Activated T-helper 1 cell treated with anti-CD3 and anti-CD28 coated beads, Interleukin-2, amount 50 U/mL, for 16 hours (primary cell): ENCODE data around the gene PAFAH1B1.
"Not testable (repeated sequence)": the region's sequence is repeated elsewhere in the genome, so short reads cannot be mapped to it uniquely, and the experiment has no call there.

Source experiments
- DNase-seq, 2 donors: peaks; one replicate each; pipeline ENCODE4 v3.0.0-alpha.2; 2020; ENCODE audit warnings: low read depth in 1 of 2, low spot score in 1 of 2

PAFAH1B1 gene

DNA sequence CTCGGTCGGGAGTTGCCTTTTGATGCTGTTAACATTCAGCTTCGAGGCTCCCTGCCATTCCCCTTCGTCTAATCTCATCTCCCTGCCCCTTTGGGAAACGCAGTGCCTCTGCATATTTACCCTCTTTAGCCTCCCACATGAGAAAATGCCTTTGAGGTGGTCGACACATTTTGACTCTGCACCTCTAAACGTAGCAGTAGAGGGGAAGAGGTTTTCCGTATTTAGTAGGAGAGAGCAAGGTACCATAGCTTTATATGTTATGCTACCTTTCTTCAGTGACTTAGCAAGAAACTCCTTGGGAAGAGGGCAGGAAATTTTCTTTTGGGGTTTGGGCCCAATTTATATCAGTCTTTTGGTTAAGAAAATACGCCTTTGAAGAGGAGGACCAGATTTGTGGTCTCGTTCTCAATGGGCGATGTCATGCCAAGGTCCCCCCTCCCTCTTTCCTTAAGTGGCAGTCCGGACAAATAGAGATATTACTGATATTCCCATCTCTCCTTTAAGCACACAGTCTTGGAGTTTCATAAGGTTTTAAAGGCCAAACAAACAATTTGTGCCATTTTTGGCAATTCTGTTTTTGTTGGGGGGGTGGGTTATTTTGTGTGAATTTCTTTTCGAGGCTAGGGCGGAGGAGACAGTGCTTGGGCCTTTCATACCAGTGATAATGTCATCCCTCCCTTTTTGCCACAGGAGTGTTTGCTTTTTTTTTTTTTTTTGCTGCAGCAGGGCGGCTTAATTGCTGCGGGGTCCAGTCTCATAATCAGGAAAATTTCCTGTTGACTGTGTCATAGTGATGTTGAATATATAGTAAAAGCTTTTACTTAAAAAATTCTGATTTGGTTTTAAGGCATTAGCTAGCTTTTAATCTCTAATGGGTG is 1.5 kb downstream of the PAFAH1B1 start:
- DNase-seq, result no peak

DNA sequence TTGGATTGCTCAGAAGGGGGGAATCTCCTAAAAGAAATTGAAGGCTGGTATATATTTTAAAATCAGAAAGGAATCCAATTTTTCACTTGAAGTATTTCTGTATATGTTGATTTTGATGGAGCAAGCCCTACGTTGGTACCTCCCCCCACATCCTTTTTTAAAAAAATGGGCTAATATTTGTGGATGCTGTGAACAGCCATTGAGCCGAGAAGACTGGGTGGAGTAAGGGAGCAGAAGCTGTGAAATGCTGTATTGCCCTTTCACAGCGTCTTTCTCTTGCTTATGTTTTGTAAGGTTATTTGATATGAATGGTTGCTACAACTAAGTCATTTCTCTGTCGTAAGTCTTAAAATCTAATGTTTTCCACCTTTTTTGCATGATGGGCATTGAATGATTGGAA is 2.3 kb downstream of the PAFAH1B1 start:
- DNase-seq, result no peak

DNA sequence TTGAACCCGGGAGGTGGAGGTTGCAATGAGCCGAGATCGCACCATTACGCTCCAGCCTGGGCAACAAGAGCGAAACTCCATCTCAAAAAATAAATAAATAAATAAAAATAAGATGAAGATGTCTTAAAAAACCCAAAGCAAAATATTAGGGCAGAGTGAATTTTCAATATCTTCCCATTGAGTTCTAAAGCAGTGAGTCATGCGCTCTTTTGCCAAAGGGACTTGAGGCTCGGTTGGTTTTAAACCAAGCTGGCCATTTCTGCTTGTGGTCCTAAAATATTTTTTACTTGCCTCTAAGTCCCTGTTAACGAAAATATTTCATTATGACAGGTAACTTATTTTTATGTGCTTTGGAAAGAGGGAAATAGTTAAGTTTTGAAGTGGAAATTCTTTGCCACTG is 4.7 kb downstream of the PAFAH1B1 start:
- no peak for DNase-seq

DNA sequence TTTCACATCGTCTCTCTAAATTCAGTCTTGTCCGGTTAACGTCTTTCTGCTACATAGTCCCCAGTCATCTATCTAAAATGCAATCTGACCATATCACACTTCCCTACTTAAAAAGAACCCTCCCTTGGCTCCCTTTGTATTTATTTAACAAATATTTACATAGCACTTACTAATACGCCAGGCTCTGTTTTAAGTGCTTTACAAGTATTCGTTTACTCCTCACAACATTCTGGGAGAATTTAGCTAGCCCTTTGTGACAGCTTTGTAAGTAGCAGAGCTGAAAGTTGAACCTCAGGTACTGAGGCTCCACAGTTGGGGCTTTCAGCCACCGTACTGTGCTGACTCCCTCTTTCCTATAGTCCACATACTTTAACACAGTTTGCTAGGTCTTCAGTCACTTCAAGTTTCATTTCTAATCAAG is 9.2 kb downstream of the PAFAH1B1 start:
- DNase-seq, result no peak

DNA sequence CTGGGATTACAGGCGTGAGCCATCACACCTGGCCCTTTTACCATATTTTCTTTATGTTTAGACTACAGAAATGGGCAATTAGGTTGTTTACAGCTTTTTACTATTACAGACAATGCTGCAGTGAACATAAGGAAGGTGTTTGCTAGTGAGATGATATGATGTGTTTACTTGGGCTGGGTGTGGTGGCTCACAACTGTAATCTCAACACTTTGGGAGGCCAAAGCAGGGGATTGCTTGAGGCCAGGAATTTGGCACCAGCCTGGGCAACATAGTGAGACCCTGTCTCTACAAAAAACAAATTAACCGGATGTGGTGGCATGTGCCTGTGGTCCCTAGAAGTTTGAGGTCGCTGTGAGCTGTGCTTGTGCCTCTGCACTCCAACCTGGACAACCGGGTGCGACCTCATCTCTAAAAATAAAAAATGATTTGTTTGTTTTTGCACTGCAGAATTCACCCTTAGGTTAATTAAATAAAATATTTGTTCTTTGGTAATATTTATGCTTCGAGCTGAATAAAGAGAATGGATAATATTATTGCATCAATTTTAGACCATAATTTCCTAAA is 15.0 kb downstream of the PAFAH1B1 start:
- no peak for DNase-seq

DNA sequence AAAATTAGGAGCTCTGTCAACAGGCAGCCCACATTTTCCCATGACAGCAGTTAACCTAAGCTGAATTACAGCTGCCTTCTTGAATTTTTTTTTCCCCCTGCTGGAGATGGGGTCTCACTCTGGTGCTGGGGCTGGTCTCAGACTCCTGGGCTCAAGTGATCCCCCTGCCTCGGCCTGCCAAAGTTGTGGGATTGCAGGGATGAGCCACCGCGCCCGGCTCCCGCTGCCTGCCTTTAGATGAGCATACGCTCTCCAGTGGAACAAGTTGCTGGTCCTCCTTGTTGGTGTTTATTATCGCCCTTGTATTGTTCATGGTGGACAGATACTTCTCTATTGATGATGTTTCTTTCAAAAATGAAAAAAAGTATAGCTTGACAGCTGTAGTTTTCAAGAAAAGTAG is 15.6 kb downstream of the PAFAH1B1 start:
- DNase-seq, result no peak

DNA sequence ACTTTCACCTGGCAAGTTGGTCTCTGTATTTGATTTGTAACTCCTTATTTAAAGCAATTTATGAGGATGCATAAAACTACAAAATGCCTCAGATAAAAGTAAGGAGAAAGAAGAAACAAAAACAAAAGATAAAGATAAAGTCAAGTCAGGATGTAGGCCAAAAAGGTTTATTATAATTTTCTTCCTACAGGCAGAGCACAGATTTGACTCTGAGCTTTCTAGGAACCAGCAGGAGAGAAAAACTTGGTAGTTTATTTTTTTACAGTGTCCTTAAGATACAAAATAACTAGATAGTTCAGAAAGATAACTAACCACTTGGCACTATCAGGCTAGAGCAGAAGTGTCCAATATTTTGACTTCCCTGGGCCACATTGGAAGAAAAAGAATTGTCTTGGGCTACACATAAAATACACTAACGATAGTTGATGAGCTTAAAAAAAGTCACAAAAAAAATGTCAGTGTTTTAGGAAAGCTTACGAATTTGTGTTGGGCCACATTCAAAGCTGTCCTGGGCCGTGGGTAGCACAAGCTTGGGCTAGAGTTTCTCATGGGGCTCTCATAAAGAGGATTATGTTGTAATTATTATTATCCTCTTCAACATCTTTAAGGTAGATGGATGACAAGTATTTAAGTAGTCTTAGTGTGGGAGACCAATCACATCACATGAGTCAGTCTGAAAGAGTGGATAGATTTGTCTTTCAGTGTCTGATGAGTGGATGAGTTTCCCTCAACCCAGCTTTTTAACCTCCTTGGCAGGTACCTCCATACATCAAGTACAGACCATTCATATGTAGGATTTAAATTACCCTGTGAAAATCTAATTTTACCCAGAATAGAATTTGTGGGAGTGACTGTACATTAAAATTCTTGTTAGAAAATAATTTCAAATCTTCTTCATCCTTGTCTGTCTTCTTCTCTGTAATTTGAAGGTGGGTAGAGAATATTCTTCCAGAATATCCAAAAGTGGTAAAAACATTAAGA is 17.0 kb downstream of the PAFAH1B1 start:
- no peak for DNase-seq

DNA sequence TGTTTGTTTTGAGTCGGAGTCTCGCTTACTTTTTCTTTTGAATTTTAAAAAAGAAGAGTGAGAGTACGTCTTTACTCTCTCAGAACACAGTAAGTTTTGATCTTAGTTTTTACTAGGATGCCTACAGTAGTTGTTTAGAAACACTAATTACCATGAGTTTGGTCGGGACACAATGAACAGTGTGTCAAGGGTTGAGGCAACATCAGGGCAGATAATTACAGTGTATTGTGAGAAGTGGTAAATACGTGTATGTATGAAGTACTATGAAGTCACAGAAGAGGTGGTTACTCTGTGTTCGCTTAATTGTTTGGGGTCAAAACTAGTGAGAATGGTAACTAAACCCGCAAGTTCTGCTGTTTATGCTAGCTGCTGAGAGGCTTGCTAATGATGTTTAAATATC is 18.2 kb downstream of the PAFAH1B1 start:
- DNase-seq, result no peak

DNA sequence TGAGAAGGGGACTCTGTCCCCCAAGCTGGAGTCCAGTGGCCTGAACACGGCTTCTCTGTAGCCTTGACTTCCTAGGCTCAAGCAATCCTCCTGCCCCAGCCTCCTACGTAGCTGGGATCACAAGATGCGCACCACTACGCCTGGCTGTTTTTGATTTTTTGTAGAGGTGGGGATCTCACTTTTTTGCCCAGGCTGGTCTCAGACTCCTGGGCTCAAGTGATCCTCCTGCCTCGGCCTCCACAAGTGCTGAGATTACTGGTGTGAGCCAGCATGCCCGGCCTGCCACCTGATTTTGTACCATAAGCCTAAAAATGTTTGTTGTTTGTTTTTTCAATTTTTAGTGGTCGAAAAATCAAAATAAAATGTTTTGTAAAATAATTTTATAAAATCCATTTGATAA is 19.2 kb downstream of the PAFAH1B1 start:
- no peak for DNase-seq

DNA sequence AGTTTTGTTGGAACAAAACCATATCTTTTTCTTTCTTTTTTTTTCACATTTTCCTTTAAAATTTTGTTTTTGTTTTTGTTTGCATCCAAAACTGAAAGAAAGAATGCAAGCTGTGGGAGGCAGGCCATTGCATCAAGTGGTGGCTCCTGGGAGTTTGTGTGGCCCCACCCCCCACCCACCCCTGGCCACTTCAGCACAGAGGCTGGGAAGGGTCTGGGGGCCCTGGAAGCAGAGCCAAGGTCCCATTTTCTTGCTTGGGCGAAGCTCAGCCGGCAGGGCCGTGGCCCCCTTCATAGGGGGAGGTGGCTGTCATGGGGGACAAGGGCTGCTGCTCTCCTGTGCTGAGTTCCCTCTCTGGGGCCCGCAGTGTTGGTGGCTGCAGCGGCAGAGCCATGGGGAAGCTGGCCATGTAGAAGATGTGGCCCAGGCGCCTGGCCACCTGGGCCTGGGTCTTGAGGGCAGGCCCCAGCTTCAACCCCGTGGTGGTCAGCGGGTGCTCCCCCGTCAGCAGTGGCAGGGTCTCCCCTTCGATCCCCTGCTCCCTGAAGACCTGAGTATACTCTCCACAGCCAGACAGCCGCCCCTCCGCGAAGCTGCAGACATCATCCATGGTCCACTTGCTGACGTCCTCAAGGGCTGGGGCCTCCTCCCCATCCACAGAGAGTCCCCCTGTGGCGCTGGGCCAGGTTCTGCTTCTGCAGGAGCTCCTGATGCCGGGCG is 19.8 kb downstream of the PAFAH1B1 start:
- no peak for DNase-seq

DNA sequence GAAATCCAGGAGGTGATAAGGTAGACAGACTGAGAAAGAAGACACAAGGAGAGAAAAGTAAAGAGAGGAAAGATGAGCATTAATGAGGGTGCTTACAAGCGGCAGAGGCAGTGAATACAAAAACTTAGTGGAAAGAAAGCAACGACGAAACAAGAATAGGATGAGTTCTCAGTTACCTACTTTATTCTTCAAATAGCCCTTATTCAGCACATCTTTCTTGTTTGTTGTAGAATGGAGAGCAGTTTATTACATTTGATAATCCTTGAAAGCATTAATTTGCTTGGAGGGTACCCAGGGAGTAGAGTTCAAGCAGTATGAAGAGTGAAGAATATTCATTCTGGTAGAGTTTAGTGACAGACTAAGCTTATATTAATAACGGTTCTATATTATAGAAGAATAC is 22.4 kb downstream of the PAFAH1B1 start:
- no peak for DNase-seq

DNA sequence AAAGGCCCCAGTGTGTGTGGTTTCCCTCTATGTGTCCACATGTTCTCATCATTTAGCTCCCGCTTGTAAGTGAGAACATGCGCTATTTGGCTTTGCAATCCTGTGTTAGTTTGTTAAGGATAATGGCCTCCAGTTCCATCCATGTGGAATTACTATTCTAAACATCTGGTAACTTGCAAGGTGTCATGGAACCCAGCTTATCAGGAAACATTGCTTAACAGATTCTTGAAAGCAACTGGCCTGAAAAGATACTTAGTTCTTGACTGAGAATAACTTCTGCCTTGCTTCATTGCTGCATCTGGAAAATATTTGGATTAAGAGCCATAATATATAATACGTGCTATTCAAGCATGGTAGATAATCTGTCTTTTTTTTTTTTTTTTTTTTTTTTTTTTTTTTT is 27.8 kb downstream of the PAFAH1B1 start:
- no peak for DNase-seq

DNA sequence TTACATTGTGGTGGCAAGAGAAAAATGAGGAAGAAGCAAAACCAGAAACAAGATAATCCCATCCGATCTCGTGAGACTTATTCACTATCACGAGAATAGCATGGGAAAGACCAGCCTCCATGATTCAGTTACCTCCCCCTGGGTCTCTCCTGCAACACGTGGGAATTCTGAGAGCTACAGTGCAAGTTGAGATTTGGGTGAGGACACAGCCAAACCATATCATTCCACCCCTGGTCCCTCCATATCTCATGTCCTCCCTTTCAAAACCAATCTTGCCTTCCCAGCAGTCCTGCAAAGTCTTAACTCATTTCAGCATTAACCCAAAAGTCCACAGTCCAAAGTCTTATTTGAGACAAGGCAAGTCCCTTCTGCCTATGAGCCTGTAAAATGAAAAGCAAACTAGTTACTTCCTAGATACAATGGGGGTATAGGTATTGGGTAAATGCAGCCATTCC is 28.5 kb downstream of the PAFAH1B1 start:
- not testable (repeated sequence) for DNase-seq

DNA sequence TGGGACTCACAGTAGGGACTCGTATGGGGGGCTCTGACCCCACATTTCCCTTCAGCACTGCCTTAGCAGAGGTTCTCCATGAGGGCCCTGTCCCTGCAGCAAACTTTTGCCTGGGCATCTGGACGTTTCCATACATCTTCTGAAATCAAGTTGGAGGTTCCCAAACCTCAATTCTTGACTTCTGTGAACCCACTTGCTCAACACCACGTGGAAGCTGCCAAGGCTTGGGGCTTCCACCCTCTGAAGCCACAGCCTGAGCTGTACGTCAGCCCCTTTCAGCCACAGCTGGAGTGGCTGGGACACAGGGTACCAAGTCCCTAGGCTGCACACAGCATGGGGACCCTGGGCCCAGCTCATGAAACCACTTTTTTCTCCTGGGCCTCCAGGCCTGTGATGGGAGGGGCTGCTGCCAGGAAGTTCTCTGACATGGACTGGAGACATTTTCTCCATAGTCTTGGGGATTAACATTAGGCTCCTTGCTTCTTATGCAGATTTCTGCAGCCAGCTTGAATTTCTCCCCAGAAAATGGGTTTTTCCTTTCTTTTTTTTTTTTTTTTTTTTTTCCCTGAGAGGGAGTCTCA is 29.4 kb downstream of the PAFAH1B1 start:
- DNase-seq, result not testable (repeated sequence)

DNA sequence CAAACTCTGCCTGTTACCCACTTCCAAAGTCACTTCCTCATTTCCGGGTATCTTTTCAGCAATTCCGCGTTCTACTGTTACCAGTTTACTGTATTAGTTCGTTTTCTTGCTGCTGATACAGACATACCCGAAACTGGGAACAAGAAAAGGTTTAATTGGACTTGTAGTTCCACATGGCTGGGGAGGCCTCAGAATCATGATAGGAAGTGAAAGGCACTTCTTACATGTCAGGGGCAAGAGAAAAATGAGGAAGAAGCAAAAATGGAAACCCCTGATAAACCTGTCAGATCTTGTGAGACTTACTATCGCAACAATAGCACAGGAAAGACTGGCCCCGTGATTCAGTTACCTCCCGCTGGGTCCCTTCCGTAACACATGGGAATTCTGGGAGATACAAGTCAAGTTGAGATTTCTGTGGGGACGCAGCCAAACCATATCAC is 30.9 kb downstream of the PAFAH1B1 start:
- DNase-seq, result no peak

DNA sequence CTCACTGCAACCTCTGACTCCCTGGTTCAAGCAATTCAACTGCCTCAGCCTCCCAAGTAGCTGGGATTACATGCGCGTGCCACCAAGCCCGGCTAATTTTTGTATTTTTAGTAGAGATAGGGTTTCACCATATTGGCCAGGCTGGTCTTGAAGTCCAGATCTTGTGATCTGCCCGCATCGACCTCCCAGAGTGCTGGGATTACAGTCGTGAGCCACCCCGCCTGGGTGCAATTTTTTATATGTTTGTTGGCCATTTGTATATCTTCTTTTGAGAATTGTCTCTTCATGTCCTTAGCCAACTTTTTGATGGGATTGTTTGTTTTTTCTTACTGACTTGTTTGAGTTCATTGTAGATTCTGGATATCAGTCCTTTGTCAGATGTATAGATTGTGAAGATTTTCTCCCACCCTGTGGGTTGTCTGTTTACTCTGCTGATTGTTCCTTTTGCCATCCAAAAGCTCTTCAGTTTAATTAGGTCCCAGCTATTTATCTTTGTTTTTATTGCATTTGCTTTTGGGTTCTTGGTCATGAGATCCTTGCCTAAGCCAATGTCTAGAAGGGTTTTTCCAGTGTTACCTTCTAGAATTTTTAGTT is 33.3 kb downstream of the PAFAH1B1 start:
- not testable (repeated sequence) for DNase-seq

DNA sequence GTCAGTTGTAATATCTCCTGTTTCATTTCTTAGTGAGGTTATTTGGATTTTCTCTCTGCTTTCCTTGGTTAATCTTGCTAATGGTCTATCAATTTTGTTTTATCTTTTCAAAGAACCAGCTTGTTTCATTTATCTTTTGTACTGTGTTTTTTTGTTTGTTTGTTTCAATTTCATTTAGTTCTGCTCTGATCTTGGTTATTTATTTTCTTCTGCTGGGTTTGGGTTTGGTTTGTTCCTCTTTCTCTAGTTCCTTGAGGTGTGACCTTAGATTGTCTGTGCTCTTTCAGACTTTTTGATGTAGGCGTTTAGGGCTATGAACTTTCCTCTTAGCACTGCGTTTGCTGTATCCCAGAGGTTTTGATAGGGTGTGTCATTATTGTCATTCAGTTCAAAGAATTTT is 35.5 kb downstream of the PAFAH1B1 start:
- not testable (repeated sequence) for DNase-seq

DNA sequence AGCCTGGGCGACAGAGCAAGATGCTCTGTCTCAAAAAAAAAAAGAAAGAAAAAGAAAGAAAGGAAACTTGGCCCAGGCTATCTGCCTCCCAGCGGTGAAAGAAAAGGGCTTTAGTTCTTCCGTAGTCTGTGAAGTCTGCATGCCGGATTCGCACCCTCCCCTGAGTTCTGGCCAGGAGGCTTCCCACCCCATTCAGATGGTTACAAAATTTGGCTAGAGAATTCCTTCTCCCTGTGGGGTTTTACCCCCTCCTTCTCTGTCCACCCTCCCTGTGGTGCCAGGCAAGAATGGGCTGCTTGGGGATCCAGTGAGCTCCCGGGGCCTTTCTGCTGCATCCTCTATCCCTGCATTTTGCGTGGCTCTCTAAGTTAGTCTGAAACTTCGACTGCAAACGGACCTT is 37.8 kb downstream of the PAFAH1B1 start:
- no peak for DNase-seq

DNA sequence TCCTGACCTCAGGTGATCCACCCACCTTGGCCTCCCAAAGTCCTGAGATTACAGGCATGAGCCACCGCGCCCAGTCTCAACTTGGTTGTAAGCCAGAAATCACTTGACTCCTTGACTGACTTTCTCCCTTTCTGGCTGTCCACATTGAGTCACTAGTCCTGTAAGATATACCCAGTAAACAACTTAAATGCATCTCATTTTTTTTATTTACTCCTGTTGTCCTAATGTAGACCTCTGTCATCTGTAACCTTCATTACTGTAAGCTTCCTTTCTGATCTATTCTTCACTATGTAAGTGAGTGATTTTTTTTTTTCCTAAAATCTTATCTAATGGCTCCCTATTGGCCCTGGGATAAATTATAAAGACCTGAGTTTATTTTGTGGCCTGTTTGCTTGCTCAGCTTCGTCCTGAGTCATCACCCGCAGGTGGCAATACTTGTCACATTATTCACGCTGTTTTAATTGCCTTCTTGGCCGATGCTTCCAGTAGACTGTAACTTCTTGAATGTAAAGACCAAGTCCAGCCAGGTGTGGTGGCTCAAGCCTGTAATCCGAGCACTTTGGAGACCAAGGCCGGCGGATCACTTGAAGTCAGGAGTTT is 41.0 kb downstream of the PAFAH1B1 start:
- no peak for DNase-seq

DNA sequence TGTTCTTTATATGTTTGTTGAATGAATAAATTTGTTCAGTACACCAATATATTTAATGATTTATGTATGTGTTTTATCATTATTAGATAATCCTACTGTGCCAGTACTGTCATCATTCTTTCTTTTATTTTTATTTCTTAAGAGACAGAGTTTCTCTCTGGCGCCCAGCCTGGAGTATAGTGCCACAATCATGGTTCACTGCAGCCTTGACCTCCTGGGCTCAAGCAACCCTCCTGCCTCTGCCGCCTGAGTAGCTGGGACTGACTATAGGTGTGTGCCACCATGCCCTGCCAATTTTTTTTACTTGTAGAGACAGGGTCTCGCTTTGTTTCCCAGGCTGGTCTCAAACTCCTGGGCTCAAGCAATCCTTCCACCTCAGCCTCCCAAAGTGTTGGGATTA is 41.8 kb downstream of the PAFAH1B1 start:
- no peak for DNase-seq
